Measurements from ENCODE around the gene TLE5. TPM values are rescaled to one million over a fixed set of nuclear protein-coding genes. Genes with fewer than 3 reads are reported as not detected.

The TLE5 gene
- total and polyA plus RNA-seq, 9 of the 15 experiments (the other 6 are each of a cell fraction or from before 2014, with no cell fraction given) = 2.0 to 347 (median 235) TPM

DNA sequence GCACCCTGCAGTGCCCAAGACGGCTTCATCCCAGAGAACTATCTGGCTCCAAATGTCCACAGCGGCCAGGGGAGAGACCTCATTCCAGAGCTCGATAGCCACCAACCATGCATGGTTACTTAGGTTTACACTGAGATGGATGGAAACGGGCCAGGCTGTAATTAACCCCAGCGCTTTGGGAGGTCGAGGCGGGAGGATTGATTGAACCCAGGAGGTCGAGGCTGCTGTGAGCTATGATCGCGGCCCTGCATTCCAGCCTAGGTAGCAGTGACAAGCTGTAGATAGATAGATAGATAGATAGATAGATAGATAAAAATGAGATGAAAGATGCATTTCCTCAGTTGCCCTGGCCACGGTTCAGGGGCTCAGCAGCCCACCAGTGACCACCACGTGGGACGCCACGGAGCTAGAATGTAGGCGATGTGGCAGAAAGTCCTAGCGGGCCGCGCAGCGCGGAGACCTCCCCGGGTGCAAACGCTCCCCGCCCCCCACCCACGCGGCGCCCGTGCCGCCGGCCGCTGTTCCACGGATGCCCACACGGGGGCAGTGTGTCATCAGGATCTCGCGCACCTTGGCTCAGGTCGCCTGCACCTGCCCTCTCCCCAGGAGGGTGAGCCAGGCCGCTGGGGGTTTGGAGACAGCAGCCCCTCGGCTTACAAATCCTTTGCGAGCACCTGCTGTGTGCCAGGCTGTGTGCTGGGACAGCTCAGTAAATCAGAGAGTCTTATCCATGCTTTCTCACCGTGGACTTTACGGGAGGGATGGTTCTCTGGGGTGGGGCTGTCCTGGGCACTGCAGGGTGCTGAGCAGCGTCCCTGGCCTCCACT is 13.5 kb upstream of the TLE5 start (continued):
- TF ChIP-seq, protein P1, sequence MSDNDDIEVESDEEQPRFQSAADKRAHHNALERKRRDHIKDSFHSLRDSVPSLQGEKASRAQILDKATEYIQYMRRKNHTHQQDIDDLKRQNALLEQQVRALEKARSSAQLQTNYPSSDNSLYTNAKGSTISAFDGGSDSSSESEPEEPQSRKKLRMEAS (CRISPR knock-in tag; IDR thresholded peaks at IDR 0.05) = peak; percentile 77
- TF ChIP-seq ZNF780A (CRISPR knock-in tag; IDR thresholded peaks at IDR 0.05) (no peak), YY1 (IDR thresholded peaks at IDR 0.05; ENCODE audit: borderline replicate concordance in 1 of 3, control insufficient read depth in 1 of 3, extremely low read depth in 1 of 3, insufficient read depth in 3 of 3, insufficient read length in 1 of 3, insufficient replicate concordance in 2 of 3, low read depth in 1 of 3, low read length in 2 of 3) (peak in 1 of 3 experiments; percentile 49), E2F3 (CRISPR knock-in tag; IDR thresholded peaks at IDR 0.05) (no peak), TAF15 (IDR thresholded peaks at IDR 0.05; ENCODE audit: low read depth, low read length) (no peak), ZNF165 (CRISPR knock-in tag; IDR thresholded peaks at IDR 0.05; ENCODE audit: borderline replicate concordance) (no peak), ZNF3 (CRISPR knock-in tag; IDR thresholded peaks at IDR 0.05) (no peak), ERF (CRISPR knock-in tag; IDR thresholded peaks at IDR 0.05) (no peak), WHSC1 (IDR thresholded peaks at IDR 0.05; ENCODE audit: low read length) (no peak), ILF3 (IDR thresholded peaks at IDR 0.05; ENCODE audit: borderline replicate concordance) (no peak), RAD21 (CRISPR knock-in tag; conservative IDR thresholded peaks at IDR 0.05 in 1 of 2, IDR thresholded peaks at IDR 0.05 in 1 of 2) (peak; percentile 82 to 85), ZNF644 (tag; IDR thresholded peaks at IDR 0.05; ENCODE audit: low read depth) (no peak), PHB2 (IDR thresholded peaks at IDR 0.05; ENCODE audit: low read depth) (no peak), BCL6 (CRISPR knock-in tag; IDR thresholded peaks at IDR 0.05) (no peak), FIP1L1 (IDR thresholded peaks at IDR 0.05; ENCODE audit: low read depth, low read length, poor library complexity, severe bottlenecking) (peak; percentile 42)
- TF ChIP-seq, protein P2, sequence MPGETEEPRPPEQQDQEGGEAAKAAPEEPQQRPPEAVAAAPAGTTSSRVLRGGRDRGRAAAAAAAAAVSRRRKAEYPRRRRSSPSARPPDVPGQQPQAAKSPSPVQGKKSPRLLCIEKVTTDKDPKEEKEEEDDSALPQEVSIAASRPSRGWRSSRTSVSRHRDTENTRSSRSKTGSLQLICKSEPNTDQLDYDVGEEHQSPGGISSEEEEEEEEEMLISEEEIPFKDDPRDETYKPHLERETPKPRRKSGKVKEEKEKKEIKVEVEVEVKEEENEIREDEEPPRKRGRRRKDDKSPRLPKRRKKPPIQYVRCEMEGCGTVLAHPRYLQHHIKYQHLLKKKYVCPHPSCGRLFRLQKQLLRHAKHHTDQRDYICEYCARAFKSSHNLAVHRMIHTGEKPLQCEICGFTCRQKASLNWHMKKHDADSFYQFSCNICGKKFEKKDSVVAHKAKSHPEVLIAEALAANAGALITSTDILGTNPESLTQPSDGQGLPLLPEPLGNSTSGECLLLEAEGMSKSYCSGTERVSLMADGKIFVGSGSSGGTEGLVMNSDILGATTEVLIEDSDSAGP (CRISPR knock-in tag; IDR thresholded peaks at IDR 0.05) = no peak
- TF ChIP-seq, protein P3, sequence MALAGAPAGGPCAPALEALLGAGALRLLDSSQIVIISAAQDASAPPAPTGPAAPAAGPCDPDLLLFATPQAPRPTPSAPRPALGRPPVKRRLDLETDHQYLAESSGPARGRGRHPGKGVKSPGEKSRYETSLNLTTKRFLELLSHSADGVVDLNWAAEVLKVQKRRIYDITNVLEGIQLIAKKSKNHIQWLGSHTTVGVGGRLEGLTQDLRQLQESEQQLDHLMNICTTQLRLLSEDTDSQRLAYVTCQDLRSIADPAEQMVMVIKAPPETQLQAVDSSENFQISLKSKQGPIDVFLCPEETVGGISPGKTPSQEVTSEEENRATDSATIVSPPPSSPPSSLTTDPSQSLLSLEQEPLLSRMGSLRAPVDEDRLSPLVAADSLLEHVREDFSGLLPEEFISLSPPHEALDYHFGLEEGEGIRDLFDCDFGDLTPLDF (CRISPR knock-in tag; IDR thresholded peaks at IDR 0.05) = no peak
- TF ChIP-seq, protein P4, sequence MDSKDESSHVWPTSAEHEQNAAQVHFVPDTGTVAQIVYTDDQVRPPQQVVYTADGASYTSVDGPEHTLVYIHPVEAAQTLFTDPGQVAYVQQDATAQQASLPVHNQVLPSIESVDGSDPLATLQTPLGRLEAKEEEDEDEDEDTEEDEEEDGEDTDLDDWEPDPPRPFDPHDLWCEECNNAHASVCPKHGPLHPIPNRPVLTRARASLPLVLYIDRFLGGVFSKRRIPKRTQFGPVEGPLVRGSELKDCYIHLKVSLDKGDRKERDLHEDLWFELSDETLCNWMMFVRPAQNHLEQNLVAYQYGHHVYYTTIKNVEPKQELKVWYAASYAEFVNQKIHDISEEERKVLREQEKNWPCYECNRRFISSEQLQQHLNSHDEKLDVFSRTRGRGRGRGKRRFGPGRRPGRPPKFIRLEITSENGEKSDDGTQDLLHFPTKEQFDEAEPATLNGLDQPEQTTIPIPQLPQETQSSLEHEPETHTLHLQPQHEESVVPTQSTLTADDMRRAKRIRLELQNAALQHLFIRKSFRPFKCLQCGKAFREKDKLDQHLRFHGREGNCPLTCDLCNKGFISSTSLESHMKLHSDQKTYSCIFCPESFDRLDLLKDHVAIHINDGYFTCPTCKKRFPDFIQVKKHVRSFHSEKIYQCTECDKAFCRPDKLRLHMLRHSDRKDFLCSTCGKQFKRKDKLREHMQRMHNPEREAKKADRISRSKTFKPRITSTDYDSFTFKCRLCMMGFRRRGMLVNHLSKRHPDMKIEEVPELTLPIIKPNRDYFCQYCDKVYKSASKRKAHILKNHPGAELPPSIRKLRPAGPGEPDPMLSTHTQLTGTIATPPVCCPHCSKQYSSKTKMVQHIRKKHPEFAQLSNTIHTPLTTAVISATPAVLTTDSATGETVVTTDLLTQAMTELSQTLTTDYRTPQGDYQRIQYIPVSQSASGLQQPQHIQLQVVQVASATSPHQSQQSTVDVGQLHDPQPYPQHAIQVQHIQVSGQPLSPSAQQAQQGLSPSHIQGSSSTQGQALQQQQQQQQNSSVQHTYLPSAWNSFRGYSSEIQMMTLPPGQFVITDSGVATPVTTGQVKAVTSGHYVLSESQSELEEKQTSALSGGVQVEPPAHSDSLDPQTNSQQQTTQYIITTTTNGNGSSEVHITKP (IDR thresholded peaks at IDR 0.05; ENCODE audit: partially characterized antibody) = no peak

Measured in K562 (cell line).